Right renal cortex interstitium (tissue), 3 donors: ENCODE data around the gene CHRNA3. TPM values are rescaled to one million over a fixed set of nuclear protein-coding genes. Genes with fewer than 3 reads are reported as not detected.

Experiments
- DNase-seq, 3 donors: peaks; one replicate each; pipeline ENCODE4 v3.0.0-alpha.2; 2013; ENCODE audit warnings: low read depth in 3 of 3, low spot score in 2 of 3
- polyA plus RNA-seq, 3 donors: library from polyadenylated mRNA; unstranded; fragments of 120-200 nt; gene quantifications; one replicate each; pipeline ENCODE4 v1.2.1, GENCODE V29; 2013; ENCODE audit not compliant: insufficient read length in 3 of 3

Gene CHRNA3
- 1 to 10 TPM in 2 of 3 donors, under 1 TPM in 1; 0.76 to 1.3 (median 1.1) TPM for polyA plus RNA-seq

DNA sequence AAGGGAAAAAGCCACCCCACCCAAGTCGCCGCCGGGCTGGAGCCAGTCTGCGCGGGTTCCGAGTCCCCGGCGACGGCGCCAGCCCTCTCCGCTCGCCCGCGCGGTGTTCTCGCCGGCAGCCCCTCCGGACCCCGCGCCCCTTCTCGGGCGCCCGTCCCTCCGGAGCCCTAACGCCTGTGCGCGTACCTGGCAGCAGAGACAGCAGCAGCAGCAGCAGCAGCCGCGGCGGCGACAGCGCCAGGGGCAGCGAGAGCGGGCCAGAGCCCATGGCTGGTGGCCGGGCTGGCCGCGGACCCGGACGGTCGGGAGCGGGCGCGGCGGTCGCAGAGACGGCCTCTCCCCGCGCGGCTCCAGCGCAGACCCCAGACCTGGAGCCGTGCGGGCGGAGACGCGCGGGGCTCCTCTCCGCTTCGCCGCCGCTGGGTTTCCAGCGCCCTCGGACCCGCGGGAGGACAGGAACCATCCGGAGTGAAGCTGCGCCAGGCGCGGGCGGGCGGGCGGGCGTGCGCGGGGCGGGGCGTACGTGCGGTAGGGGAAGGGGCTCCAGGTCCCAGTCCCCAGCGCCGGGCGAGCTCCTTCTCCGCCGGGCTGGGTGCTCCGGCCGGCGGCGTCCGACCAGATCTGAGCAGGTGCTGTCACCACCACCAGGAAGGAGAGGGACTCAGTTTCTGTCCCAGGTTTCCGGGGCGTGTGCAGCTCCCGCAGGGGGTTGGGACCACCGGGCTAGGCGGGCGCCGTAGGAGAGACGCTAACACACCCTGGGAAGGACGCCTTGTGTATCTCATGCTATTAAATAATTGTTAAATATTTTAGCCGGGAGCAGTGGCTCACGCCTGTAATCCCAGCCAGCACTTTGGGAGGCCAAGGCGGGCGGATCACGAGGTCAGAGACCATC is at the start of gene CHRNA3:
CHRNA3 (minus strand) TSS at position 470 of the 895 bp plus-strand sequence; CDS start at position 268, 202 bp downstream.
- DNase-seq: no peak

DNA sequence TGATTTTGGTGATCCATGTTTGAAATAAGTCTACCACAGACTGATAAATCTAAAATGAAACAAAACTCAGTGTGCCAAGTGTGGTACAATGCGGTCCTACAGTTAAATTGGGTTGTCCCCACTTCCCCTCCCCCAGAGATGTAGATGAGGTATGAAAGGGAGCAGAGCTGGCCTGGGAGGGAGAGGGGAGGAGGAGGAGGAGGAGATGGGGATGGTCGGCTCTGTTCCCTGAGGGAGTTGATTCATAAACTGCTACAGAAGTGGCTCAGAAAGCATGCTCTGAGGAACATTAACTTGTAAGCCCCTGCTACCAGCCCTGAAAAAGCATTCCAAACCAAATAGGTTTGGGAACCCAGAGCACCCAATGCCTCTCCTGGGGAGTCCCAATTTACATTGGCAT is 48.2 kb upstream of the CHRNA3 start:
- DNase-seq: no peak

DNA sequence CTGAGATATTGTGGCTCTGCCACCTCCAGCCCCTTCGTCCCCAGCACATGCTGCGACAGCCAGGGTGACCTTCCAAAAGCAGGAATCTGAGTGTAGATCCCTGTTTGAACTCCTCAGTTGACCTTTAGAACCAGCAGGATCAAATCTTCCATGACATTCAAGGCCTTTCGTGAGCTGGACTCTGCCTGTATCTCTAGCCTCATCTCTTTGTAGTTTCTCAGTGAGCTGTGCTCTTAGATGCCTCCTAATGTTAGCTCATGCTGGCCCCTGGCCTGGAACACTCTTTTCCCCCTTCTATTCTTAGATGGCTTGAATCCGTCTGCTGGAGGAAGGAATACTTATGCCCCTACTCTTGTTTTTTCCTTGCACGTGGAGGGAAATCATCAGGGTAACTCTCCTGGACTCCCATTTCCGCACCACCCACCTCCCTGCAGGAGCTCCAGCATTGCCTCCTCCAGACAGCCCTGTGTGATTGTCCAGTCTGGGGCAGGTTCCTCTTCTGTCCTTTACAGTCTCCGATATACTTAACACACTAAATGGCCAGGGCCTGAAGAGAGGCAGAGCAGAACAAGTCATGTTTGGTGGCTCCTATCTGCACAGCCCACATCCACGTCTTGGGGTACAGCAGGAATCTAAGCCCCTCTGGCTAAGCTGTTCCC is 46.9 kb upstream of the CHRNA3 start:
- no peak for DNase-seq

DNA sequence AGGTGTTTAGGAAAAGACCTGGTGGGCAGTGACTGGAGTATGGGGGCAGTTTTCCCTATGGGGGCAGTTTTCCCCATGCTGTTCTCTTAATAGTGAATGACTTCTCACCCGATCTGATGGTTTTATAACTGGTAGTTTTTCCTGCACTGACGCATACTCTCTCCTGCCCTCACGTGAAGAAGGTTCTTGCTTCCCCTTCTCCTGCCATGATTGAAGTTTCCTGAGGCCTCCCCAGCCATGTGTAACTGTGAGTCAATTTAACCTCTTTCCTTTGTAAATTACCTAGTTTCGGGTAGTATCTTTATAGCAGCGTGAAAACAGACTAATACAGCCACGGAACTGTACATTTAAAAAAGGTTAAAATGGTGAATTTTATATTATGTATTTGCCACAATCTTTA is 45.2 kb upstream of the CHRNA3 start:
- no peak for DNase-seq

DNA sequence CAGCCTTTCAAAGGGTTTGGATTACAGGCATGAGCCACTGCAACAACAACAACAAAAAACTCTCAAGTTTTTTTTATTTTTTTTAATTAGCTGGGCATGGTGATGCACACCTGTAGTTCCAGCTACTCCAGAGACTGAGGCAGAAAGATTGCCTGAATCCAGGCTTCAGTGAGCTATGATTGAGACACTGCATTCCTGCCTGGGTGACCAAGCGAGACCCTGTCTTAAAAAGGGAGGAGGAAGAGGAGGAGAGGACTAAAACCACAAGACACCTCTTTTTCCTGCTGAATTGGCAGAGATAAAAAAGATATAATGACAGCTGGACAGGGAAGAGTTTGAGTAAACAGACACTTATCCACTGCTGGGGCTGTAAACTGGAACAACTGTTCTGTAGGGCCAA is 42.9 kb upstream of the CHRNA3 start:
- DNase-seq: no peak

DNA sequence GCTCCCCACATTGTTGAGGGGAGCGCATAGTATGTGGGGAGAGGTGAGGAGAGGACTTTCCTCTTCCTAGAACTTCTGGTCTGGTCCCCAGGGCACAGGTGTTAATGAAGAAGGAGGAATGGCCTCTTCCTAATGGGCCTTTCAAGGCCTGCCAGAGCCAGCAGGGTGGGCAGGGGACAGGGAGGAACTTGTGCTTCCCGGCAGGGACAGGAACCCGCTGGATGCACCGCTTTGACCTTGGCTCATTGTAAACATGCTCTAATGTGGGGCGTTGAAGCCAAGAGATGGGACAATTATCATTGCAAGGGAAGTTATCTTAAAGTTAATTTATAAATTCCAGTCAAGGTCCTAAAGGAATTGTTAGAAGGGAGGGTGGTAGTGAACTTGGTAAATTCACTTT is 41.2 kb upstream of the CHRNA3 start:
- no peak for DNase-seq

DNA sequence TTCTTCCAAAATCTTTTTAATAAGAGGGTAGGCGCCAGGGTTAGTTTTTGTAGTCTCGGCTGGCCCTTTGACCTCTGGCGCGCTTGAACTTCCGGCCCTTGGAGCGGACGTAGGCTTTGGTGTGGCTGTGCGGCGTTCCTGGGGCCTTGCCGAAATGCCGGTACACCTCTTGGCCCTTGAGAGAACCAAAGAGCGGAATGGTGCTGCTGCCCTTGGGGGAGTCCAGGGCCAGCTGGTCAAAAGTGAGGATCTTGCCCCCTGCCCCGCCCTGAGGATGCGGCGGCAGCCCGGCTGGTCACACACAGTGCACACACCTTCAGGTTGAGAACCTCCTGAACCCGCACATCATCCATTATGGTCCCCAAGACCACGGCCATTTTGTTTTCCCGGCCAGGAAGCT is 40.2 kb upstream of the CHRNA3 start:
- DNase-seq: no peak

DNA sequence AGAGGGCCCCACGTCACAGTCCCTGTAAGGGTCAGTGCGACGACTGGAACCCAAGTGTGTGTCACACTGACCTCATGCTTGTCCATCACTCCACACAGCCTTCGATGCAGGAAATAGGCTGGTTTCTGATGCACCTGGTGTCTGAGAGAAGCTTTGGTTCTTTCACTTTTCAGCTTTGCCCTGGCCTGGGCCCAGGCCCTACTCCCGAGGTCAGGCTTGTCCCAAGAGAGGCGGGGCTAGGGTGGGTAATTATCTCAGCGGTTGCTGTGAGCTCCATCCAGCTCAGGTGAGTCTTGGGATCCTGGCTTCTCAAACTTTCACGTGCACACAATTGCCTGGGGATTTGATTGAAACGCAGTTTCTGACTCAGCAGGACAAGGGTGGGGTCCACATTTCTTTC is 39.8 kb upstream of the CHRNA3 start:
- no peak for DNase-seq

DNA sequence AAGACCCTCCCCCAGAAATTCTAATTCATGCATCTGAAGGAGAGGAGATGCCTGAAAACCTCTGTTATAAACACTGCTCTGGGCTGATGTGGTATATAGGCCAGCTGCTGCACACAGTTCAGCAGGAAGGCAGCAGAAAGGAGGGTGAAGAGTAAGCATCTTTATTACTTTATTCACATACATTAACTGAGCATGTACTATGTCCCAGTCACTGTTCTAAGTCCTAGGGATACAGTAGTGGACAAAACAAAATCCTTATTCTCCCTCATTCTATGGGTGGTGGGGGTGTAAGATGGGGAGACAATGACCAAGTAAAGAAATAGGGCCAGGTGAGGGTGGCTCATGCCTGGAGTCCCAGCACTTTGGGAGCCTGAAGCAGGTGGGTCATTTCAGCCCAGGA is 38.0 kb upstream of the CHRNA3 start:
- DNase-seq: no peak

DNA sequence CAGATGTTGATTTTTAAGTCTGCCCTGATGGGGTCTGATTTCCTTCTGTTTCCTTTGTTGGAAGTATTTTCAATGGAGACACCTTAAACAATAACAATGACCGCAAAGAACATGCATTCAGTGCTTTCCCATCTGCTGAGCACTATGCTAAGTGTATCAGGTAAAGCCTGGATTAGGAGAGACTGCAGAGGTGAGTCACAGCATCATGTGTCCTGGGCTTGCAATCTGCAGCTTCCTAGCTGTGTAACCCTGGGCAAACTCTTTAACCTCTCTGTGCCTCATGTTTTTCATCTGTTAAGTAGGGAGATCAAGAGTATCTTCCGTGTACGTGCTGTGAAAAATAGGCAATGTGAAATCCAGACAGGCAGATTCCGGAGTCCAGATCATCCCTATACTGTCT is 33.5 kb upstream of the CHRNA3 start:
- no peak for DNase-seq

DNA sequence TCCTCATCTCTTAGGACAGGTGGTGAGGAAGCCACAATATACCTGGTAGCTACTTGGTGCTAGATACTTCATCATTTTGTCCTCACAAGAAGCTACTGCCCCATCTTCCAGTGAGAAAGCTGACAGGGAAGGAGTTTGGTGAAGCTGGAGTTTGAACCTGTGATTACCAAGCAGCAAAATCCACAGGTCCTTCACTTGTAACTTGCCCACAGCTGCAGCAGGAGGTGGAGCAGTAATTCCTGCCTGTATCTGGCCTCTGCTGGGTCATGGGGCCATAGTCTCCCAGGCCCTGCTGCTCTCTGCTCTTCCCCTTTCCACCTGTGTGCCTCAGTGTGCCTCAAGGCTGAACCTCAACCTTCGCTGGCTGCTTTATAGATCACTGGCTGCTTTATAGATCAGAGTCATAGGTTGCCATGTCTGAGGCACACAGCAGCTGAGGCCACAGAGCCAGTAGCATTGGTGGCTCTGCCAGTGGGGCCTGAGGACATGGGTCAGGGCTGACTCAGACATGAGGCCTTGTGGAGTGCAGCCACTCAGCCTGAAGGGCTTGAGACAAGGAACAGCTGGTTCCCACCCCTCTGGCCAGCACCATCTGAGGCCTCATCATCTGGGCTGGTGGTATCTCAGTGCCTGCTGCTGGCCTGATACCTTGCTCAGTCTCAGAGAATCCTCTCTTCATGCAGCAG is 31.3 kb upstream of the CHRNA3 start:
- no peak for DNase-seq

DNA sequence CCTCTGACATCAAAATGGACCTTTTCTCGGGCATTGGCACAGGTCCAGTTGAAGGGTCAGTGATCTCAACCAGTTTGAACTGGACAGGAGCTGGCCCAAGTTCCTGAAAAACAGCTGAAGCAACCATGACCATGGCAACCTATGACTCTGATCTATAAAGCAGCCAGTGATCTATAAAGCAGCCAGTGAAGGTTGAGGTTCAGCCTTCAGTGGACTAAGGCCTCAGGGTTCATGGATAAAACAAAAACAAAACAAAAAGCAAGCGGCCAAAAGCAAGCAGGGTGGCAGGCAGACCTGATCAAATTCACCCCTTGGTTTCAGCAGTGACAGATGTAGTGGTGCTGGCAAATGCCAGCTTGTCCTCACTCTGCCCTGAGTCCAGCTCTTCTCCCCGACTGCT is 30.2 kb upstream of the CHRNA3 start:
- no peak for DNase-seq

DNA sequence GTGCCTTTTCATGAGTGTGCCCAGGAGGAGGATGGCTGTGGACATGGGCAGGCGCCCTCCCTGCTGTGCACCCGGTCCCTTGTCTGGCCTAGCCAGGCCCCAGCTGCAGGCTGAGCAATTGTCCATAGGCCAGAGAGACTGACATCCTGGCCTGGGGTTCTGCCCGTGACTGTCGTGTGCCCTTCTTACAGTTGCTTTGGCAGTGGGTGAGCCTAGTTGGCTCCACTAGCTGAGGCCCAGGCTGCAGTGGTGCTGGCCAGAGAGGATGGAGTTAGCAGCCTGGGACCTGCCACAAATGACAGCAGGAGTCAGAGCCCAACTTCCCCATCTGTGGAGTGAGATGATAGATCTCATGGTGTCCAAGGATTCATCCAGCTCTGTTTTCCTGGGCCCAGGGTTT is 29.2 kb upstream of the CHRNA3 start:
- no peak for DNase-seq

DNA sequence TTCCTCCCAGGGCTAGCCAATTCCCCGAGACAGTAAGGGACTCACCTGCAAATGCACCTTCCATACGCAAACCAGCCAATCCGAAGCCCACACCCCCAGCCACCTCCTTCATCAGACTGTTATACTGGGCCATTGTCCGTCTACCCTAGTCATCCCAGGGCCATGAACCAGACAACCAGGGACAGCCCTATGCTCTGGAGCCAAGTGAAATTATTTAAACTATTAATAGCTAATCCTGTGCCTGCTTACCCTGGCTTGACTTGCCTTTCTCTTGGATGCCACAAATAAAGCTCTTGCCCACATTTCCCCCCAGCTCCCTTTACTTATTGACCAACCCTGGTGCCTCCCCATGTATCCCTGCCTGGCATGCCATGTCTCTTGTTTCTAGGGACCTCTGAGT is 24.2 kb upstream of the CHRNA3 start:
- no peak for DNase-seq

DNA sequence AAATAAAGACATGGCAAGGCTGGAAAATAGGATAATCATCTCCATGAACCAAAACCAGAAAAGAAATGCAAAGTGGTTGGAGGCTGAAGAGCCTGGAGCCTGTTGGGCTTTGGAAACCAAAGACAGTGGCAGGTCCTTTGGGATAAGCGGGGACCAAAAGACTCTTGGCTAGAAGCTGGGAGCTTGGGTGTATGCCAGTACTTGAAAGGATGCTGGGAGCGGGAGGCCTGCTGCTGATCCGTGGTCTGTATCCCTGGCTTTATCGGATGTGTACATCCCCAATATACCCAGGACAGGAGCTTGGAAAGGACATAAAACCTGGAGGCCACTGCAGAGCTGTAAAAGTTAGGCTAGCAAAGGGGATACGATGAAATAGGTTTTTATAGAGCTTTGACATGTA is 21.5 kb upstream of the CHRNA3 start:
- no peak for DNase-seq

DNA sequence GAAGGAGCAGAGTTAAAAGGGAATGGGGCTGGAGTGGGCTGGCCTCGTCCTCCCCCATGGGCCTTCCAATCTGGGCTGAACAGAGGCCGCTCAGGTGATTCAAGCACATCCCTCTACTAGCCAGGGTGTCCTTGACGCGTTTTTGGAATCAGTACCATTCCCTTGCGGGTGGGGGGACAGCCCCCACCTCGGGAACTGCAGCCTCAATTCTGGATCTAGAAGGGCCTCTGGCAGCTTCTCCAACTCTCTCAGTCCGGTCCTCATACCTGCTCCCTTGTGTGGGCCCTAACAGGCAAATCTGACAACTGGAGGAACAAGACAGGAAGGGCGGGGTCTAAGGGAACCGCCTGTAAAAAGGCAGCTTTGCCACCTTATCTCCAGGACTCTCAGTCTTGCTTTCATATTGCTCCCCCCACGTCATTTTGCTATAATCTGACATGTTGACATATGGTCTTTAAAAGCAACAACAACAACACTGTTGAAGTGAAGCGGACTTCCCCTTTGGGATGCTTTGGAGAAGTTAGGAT is 21.0 kb upstream of the CHRNA3 start:
- no peak for DNase-seq

DNA sequence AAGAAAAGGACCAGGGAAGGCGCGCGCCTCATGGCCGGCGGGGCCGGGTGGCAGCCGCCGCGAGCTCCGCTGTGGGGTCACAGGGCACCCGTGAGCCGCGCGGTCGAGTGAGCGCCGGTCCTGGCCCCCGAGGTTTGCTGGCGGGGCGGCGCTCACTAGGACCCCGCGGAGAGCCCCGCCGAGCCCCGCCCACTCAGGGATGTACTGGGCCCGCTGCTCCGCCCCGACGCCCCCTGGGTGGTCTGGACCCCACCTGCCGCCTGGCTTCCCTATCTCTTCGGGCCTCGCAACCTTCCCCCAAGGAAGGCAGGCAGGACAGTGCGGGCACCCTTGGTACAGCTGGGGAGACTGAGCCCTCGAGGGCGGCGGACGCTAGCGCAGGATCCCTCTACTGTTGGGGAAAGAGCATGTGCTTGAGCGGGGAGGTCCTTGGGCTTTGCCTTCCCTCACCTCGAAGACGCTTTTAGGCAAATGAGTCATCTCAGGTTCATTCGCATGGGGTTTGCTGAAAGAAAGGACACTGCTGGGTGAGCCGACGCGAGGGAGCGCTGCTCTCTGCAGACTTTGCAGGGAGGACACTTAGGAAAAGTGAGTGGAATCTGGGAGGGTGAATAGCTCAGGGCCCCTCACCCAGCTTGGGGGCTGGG is 20.4 kb upstream of the CHRNA3 start, which contains the start of gene CHRNB4:
CHRNB4 (minus strand) TSS at position 109 of the 647 bp plus-strand sequence; CDS start at position 32, 77 bp downstream.
- no peak for DNase-seq

DNA sequence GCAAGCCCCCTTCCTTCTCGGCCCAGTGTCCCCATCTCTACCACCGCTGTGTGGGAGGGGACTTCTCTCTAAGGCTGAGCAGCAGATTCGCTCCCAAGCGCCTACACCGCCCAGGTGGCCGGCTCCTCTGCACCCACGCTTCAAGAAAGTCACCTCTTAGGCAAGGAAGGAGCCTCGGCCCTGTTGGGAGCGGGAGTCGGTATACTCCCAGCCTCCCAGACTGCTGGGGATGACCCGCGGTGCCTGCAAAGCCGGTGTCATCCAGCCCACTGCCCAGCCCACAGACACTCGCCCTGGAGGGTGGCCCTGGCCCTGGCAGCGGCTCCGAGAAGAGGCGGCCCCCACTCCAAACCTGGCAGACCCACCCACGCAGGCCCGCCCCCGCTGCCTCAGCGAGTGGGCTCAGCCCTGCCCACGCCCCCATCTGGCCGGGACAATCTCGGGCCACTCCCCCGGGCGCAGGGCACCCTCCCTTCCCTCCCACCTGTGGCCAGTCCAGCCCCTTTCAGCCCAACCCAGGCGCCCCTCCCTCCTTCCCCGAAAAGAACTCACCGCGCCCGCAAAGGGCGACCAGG is 19.8 kb upstream of the CHRNA3 start:
- DNase-seq: no peak

DNA sequence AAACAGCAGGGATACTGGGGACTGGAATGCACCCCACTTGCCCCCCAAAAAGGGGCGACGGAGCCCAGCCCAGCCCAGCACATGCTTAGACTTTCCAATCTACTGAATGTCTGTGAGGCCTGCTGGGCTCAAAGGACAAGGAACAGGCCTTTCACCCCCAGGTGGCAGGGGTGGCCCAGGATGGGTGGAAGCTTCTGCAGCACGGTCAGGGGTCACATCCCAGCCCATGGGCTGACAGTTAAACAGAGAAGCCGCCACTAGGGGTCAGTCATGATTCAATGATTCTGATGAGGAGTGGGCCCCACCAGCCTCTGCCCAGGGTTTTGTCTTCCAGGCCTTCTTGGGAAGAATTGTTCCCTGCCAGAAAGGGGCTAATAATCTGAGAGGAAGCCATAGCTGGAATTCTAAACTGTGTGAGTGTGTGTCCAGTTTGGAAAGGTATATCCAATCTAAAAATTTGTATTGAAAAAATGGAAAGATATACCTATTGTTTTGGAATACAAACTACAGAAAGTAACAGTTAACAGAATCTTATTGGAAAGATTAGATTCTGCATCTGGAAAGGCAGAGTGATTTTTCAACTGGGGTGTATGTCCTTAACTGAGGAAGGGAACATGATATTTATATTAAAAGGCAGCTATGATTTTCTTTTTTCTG is 18.0 kb upstream of the CHRNA3 start:
- DNase-seq: no peak
